Neural progenitor cell (in vitro differentiated cells): ENCODE results near the gene NRM.

ENCODE experiments used
- EZH2 ChIP-seq: fragments of 200-600 bp; sonication (generic); IDR thresholded peaks from 2 replicates; pipeline ENCODE4 v1.6.1; 2017; ENCODE audit warnings: antibody characterized with exemption, mild to moderate bottlenecking, moderate library complexity
- TF ChIP-seq, protein P1 (sequence below): fragments of 200-600 bp; sonication (generic); IDR thresholded peaks from 2 replicates; pipeline ENCODE4 v1.5.1; 2017; ENCODE audit warnings: antibody characterized with exemption, mild to moderate bottlenecking

DNA sequence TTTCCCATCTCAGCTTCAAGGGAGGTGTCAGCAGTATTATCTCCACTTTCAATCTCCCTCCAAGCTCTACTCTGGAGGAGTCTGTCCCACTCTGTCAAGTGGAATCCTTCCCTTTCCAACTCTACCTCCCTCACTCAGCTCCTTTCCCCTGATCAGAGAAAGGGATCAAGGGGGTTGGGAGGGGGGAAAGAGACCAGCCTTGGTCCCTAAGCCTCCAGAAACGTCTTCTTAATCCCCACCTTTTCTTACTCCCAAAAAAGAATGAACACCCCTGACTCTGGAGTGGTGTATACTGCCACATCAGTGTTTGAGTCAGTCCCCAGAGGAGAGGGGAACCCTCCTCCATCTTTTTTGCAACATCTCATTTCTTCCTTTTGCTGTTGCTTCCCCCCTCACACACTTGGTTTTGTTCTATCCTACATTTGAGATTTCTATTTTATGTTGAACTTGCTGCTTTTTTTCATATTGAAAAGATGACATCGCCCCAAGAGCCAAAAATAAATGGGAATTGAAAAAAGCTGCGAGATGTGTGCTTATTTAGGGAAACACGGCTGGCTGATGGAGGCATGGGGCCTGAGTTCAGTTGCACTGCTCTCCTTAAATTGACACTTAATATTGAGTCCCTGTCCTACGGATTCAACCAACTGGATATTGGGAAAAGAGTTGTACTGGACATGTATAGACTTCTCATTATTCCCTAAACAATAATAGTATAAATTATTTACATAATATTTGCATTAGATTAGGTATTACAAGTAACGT is 34.3 kb upstream of the NRM start:
- TF ChIP-seq, protein P1, sequence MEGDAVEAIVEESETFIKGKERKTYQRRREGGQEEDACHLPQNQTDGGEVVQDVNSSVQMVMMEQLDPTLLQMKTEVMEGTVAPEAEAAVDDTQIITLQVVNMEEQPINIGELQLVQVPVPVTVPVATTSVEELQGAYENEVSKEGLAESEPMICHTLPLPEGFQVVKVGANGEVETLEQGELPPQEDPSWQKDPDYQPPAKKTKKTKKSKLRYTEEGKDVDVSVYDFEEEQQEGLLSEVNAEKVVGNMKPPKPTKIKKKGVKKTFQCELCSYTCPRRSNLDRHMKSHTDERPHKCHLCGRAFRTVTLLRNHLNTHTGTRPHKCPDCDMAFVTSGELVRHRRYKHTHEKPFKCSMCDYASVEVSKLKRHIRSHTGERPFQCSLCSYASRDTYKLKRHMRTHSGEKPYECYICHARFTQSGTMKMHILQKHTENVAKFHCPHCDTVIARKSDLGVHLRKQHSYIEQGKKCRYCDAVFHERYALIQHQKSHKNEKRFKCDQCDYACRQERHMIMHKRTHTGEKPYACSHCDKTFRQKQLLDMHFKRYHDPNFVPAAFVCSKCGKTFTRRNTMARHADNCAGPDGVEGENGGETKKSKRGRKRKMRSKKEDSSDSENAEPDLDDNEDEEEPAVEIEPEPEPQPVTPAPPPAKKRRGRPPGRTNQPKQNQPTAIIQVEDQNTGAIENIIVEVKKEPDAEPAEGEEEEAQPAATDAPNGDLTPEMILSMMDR = no peak
- no peak for TF ChIP-seq EZH2
